Measurements from ENCODE around the gene MDM4.
A peak's percentile ranks its signal among the peaks of the same experiment; 100 is the strongest.
"Not testable (repeated sequence)": the region's sequence is repeated elsewhere in the genome, so short reads cannot be mapped to it uniquely, and the experiment has no call there.

MDM4 gene

GRCh38 chr1:204516180-204516879, at the start of gene MDM4:
Gene MDM4 (plus strand): TSS chr1:204516406. CDS start chr1:204525519, 9,113 bp downstream.
- peak; percentile 98 to 99 for DNase-seq

- no peak for DNase-seq
These were observed 49.5 kb upstream of the MDM4 start for GRCh38 chr1:204466416-204467405.

GRCh38 chr1:204468206-204468605, 48.0 kb upstream of the MDM4 start:
- DNase-seq = no peak

GRCh38 chr1:204468766-204469302, 47.4 kb upstream of the MDM4 start:
- DNase-seq = no peak

GRCh38 chr1:204469304-204469703, 46.9 kb upstream of the MDM4 start:
- DNase-seq = no peak

- no peak for DNase-seq
These were observed 44.5 kb upstream of the MDM4 start for GRCh38 chr1:204471687-204472086.

- no peak for DNase-seq
These were observed 43.5 kb upstream of the MDM4 start for GRCh38 chr1:204472660-204473059.

- DNase-seq = no peak
These were observed 42.7 kb upstream of the MDM4 start for GRCh38 chr1:204473400-204473965.

- DNase-seq = no peak
These were observed 40.4 kb upstream of the MDM4 start for GRCh38 chr1:204475656-204476432.

GRCh38 chr1:204476563-204476962, 39.6 kb upstream of the MDM4 start:
- no peak for DNase-seq

- DNase-seq = no peak
These were observed 39.0 kb upstream of the MDM4 start for GRCh38 chr1:204477036-204477740.

- no peak for DNase-seq
These were observed 37.9 kb upstream of the MDM4 start for GRCh38 chr1:204478172-204478899.

GRCh38 chr1:204478921-204479320, 37.3 kb upstream of the MDM4 start:
- DNase-seq = no peak

GRCh38 chr1:204479387-204480136, 36.6 kb upstream of the MDM4 start:
- no peak for DNase-seq

- peak; percentile 64 to 77 for DNase-seq
These were observed 35.7 kb upstream of the MDM4 start for GRCh38 chr1:204480515-204480914.

- DNase-seq = no peak
These were observed 32.4 kb upstream of the MDM4 start for GRCh38 chr1:204483791-204484190.

GRCh38 chr1:204486513-204487255, 29.5 kb upstream of the MDM4 start:
- DNase-seq = not testable (repeated sequence)

GRCh38 chr1:204487256-204487615, 29.0 kb upstream of the MDM4 start:
- DNase-seq = no peak

GRCh38 chr1:204491655-204492054, 24.6 kb upstream of the MDM4 start:
- DNase-seq = no peak

Data from NCI-H187 (cell line).